Astrocyte (in vitro differentiated cells and primary cell): Measurements from ENCODE around the gene SPATA32. TPM values are rescaled to one million over a fixed set of nuclear protein-coding genes. Genes with fewer than 3 reads are reported as not detected.
A peak's percentile ranks its signal among the peaks of the same experiment; 100 is the strongest.
"Not testable (repeated sequence)": the region's sequence is repeated elsewhere in the genome, so short reads cannot be mapped to it uniquely, and the experiment has no call there.

ENCODE experiments used
- DNase-seq: peaks from one replicate; pipeline ENCODE4 v3.0.0-alpha.2; 2010; ENCODE audit warnings: low read depth
- FAIRE-seq: peaks from 2 replicates; lab custom pipeline; 2011; peaks lifted over from hg19 to GRCh38; lab: Jason Lieb, UNC
- H2AFZ ChIP-seq: 2 replicates; pipeline ENCODE4 v1.6.0; 2012; ENCODE audit warnings: low read depth, low read length, inconsistent platforms
- H3K27ac ChIP-seq: 2 replicates; pipeline ENCODE4 v1.5.1; 2011; ENCODE audit warnings: low read depth, low read length, inconsistent platforms
- H3K27me3 ChIP-seq: 2 replicates; pipeline ENCODE4 v1.6.0; 2011; ENCODE audit warnings: low read length, inconsistent platforms; ENCODE audit not compliant: insufficient read depth
- H3K36me3 ChIP-seq: 2 replicates; pipeline ENCODE4 v1.5.1; 2011; ENCODE audit warnings: low read length, inconsistent platforms; ENCODE audit not compliant: insufficient read depth
- H3K4me1 ChIP-seq: 2 replicates; pipeline ENCODE4 v1.5.1; 2011; ENCODE audit warnings: low read length, inconsistent platforms; ENCODE audit not compliant: insufficient read depth
- H3K4me2 ChIP-seq: 2 replicates; pipeline ENCODE4 v1.6.0; 2012; ENCODE audit warnings: low read length, inconsistent platforms
- H3K4me3 ChIP-seq: 2 replicates; pipeline ENCODE4 v1.5.1; 2011; ENCODE audit warnings: low read depth, mild to moderate bottlenecking, low read length, inconsistent platforms; ENCODE audit not compliant: insufficient read depth
- H3K79me2 ChIP-seq: 2 replicates; pipeline ENCODE4 v1.6.0; 2012; ENCODE audit warnings: mild to moderate bottlenecking, low read length, inconsistent platforms; ENCODE audit not compliant: insufficient read depth
- H3K9ac ChIP-seq: 2 replicates; pipeline ENCODE4 v1.6.0; 2012; ENCODE audit warnings: mild to moderate bottlenecking, low read length, inconsistent platforms
- H3K9me3 ChIP-seq: 2 replicates; pipeline ENCODE4 v1.5.1; 2012; ENCODE audit warnings: low read depth, mild to moderate bottlenecking, low read length, inconsistent platforms; ENCODE audit not compliant: insufficient read depth
- H4K20me1 ChIP-seq: 2 replicates; pipeline ENCODE4 v1.6.0; 2012; ENCODE audit warnings: low read length, inconsistent platforms; ENCODE audit not compliant: insufficient read depth
- H3K27ac Mint-ChIP-seq: one replicate; pipeline ENCODE4 v1.8.0; 2021; ENCODE audit warnings: mild to moderate bottlenecking, mixed read lengths; ENCODE audit not compliant: unreplicated experiment
- H3K27me3 Mint-ChIP-seq: one replicate; pipeline ENCODE4 v1.8.0; 2021; ENCODE audit warnings: low read depth, mixed read lengths; ENCODE audit not compliant: unreplicated experiment
- H3K36me3 Mint-ChIP-seq: one replicate; pipeline ENCODE4 v1.8.0; 2021; ENCODE audit warnings: low read depth, mixed read lengths; ENCODE audit not compliant: unreplicated experiment
- H3K4me1 Mint-ChIP-seq: one replicate; pipeline ENCODE4 v1.8.0; 2021; ENCODE audit warnings: low read depth, mixed read lengths; ENCODE audit not compliant: unreplicated experiment
- H3K4me3 Mint-ChIP-seq: one replicate; pipeline ENCODE4 v1.8.0; 2021; ENCODE audit warnings: mild to moderate bottlenecking, moderate library complexity, mixed read lengths; ENCODE audit not compliant: unreplicated experiment
- H3K9me3 Mint-ChIP-seq: one replicate; pipeline ENCODE4 v1.8.0; 2021; ENCODE audit warnings: mild to moderate bottlenecking, mixed read lengths; ENCODE audit not compliant: unreplicated experiment
- CTCF ChIP-seq: IDR thresholded peaks from 2 replicates; pipeline ENCODE4 v1.5.1; 2011; ENCODE audit warnings: low read depth, mild to moderate bottlenecking, inconsistent platforms, low read length, moderate library complexity; ENCODE audit not compliant: insufficient read depth
- EZH2 ChIP-seq: IDR thresholded peaks from 2 replicates; pipeline ENCODE4 v1.6.1; 2012; ENCODE audit warnings: mild to moderate bottlenecking, low read length, inconsistent platforms; ENCODE audit not compliant: insufficient read depth
- total RNA-seq: library from RNA; stranded (reverse); gene quantifications from 2 replicates; pipeline ENCODE4 v1.2.1, GENCODE V29; 2021

Gene SPATA32
- total RNA-seq, 1 donor from 2014 or later, result not detected

GRCh38 chr17:45255358-45255757 lies 6.5 kb downstream of the SPATA32 start:
- TF ChIP-seq EZH2 (no peak), CTCF (no peak)
- FAIRE-seq (no peak), DNase-seq (no peak)
- no peaks in the 10 kb centered on the region for H3K4me1 ChIP-seq
- Mint-ChIP-seq H3K27me3 (peaks cover 20% of the 10 kb centered on the region), H3K9me3 (peaks cover 3% of the 10 kb centered on the region), H3K36me3 (peaks cover 11% of the 10 kb centered on the region), H3K27ac (no peak overlapping the region), H3K4me3 (peak overlapping the region; percentile 20), H3K4me1 (no peaks in the 10 kb centered on the region)
- H4K20me1 ChIP-seq, result no peaks in the 10 kb centered on the region
- H3K79me2 ChIP-seq, result no peaks in the 10 kb centered on the region
- no peaks in the 10 kb centered on the region for H3K27me3 ChIP-seq
- H3K27ac ChIP-seq, result no peak overlapping the region
- H3K36me3 ChIP-seq, result no peaks in the 10 kb centered on the region
- H3K9me3 ChIP-seq, result no peaks in the 10 kb centered on the region
- H3K4me2 ChIP-seq, result no peak overlapping the region
- no peak overlapping the region for H2AFZ ChIP-seq
- no peak overlapping the region for H3K9ac ChIP-seq
- no peak overlapping the region for H3K4me3 ChIP-seq

GRCh38 chr17:45253879-45254278 lies 8.0 kb downstream of the SPATA32 start:
- H3K27me3 Mint-ChIP-seq, result peaks cover 20% of the 10 kb centered on the region
- no peak overlapping the region for H3K4me2 ChIP-seq
- H3K9me3 ChIP-seq, result no peaks in the 10 kb centered on the region
- H3K9ac ChIP-seq, result no peak overlapping the region
- no peak overlapping the region for H3K27ac ChIP-seq
- no peaks in the 10 kb centered on the region for H3K36me3 ChIP-seq
- H4K20me1 ChIP-seq, result no peaks in the 10 kb centered on the region
- FAIRE-seq (no peak), DNase-seq (no peak)
- TF ChIP-seq EZH2 (no peak), CTCF (no peak)
- no peak overlapping the region for H3K4me3 Mint-ChIP-seq
- peaks cover 7% of the 10 kb centered on the region for H3K36me3 Mint-ChIP-seq
- no peak overlapping the region for H2AFZ ChIP-seq
- H3K27me3 ChIP-seq, result no peaks in the 10 kb centered on the region
- no peak overlapping the region for H3K4me3 ChIP-seq
- peaks cover 3% of the 10 kb centered on the region for H3K9me3 Mint-ChIP-seq
- H3K4me1 Mint-ChIP-seq, result no peaks in the 10 kb centered on the region
- no peaks in the 10 kb centered on the region for H3K4me1 ChIP-seq
- no peaks in the 10 kb centered on the region for H3K79me2 ChIP-seq
- peak overlapping the region; percentile 41 for H3K27ac Mint-ChIP-seq

GRCh38 chr17:45253237-45253636 lies 8.7 kb downstream of the SPATA32 start:
- not testable (repeated sequence) for H2AFZ ChIP-seq, H3K9ac ChIP-seq, H3K27ac ChIP-seq, H3K27me3 ChIP-seq, H3K4me2 ChIP-seq, H3K27ac Mint-ChIP-seq, H3K79me2 ChIP-seq, H3K4me1 Mint-ChIP-seq, FAIRE-seq, DNase-seq, H3K9me3 Mint-ChIP-seq, H3K9me3 ChIP-seq, H3K36me3 ChIP-seq, H3K4me1 ChIP-seq, H3K4me3 Mint-ChIP-seq, H3K4me3 ChIP-seq, H4K20me1 ChIP-seq, H3K36me3 Mint-ChIP-seq
- peaks cover 20% of the 10 kb centered on the region for H3K27me3 Mint-ChIP-seq
